GM19240 (cell line): Measurements from ENCODE around the gene EPS8.

Experiments used
- DNase-seq: peaks from one replicate; pipeline ENCODE4 v3.0.0; 2011; ENCODE audit warnings: low spot score; ENCODE audit not compliant: insufficient read length

The EPS8 gene

GRCh38 chr12:15789220-15790171, at the start of gene EPS8:
Gene EPS8 (minus strand): TSS chr12:15789388. CDS start chr12:15682951, 106,437 bp downstream.
- DNase-seq, result peak; percentile 64

- DNase-seq, result no peak
These were observed 48.1 kb upstream of the EPS8 start for GRCh38 chr12:15837141-15837790.

DNA sequence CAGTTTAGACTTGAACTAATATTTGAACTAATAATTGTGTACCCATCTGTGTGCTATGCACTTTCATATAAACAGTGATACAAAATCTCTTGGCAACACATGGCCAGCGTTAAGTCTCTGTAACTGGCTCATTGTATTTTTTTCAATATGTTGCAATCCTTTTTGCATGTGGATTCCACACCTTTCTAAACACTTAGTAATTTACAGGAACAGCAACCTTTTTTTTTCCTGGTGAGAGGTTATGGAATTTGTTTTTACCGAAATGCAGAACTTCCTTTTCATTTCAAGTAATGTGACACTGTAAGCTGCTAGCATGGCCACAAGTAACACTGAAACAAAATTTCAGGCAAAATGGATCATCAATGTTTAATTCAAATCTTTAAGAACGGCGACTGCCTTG, 45.4 kb upstream of the EPS8 start:
- no peak for DNase-seq

GRCh38 chr12:15831315-15831978, 42.3 kb upstream of the EPS8 start:
- DNase-seq, result no peak

- no peak for DNase-seq
These were observed 41.4 kb upstream of the EPS8 start for GRCh38 chr12:15830538-15830937.

- no peak for DNase-seq
These were observed 40.8 kb upstream of the EPS8 start for GRCh38 chr12:15829949-15830348.

DNA sequence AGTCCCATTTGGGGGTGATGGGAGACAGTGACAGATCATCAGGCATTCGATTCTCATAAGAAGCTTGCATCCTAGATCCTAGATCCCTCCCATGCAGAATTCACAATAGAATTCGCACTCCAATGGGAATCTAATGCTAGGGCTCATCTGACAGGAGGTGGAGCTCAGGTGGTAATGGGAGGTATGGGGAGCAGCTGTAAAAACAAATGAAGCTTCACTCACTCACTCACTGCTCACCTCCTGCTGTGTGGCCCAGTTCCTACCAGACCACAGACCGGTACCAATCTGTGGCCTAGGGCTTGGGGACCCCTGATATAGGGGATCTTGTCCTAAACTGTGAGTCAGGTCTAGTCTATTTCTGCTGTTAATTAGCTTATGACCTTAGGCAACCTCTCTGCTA, 40.1 kb upstream of the EPS8 start:
- no peak for DNase-seq

- no peak for DNase-seq
These were observed 37.9 kb upstream of the EPS8 start for GRCh38 chr12:15827136-15827535.

DNA sequence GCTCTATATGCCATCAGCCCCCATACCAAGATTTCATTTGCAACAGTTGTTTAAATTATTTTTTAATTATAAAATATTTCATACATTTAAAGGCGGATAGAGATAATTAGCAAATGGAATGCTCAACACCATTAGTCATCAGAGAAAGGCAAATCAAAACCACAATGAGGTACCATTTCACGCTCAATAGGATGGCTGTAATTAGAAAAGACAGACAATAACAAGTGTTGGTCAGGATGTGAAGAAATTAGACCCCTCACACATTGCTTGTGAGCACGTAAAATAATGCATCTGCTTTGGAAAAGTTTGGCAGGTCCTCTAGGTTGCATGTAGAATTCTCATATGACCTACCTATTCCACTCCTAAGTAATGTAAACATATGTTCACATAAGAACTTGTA, 35.3 kb upstream of the EPS8 start:
- DNase-seq, result no peak

DNA sequence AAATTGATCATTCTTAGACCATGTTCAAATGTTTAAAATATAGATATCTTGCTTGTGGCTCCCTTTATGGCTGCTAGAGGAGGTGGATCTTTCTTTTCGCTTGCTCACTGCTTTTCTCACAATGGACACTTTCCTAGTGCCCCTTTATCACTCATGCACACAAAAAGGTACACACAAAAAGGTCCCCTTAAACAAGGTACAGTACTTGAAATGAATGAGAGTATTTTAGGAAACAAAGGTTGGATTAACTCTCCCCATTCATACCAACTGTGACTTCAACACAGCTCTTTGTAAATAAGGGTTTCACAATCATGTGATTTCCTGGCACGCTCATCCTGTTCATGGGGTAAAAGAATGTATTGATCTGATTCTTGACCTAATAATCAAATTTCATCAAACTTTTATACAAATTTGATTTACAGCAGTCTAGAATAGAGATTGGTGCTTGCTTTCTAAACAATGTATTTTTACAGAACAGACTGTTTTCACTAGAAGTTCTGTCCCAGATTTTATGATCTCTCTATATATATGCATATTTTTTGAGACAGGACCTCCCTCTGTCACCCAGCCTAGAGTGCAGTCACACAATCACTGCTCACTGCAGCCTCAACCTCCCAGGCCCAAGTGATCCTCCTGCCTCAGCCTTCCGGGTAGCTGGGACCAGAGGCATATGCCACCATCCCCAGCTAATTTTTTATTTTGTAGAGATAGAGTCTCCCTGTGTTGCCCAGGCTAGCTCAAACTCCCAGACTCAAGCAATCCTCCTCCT, 34.4 kb upstream of the EPS8 start:
- no peak for DNase-seq

DNA sequence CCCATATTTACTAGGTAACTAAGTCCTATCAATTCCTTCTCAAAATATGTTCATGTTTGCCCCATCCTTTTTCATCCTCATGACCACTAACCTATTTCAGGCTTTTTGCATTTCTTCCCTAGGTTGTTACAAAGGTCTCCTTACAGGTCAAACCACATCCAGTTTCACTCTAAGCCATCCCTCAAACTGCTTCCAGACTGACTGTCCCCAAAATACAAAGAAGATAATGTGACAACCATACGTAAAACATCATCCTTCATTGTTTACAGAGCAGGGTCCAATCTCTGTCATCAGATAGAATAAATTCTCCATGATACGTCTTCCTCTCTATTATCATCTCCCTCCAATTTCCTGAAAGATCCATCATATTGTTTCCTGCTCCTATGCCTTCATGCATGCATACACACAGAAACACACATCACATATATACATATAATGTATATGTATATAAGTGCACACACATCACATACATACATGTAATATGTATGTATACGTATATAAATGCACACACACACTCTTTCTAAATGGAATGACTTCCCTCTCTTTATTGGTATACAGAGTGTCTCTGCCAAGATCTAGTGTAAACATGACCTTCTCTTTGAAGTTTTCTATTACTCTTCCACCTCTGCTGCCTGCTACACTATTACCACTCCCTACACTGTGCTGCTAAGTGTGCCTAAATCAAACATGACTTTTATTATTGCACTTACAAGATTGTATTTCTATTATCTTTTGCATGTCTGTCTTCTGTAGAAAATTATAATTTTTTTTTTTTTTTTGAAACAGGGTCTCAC, 30.7 kb upstream of the EPS8 start:
- DNase-seq, result no peak

DNA sequence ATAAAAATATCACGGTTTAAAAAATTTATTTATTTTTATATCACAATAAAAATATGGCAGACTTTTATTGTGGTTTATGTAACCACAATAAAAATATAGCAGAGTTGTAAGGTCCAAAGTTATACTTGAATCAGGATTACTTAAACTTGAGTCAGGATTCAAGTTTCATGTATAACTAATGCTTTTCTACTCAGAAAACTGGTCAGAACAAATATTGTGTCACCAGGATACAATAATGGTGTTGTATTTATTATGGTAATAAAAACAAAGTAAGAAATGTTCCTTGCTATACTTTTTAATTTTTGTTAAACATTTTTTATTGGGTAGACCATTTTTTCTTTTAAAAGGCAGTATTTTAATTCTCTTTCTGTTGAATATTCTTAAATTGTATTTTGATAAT, 29.2 kb upstream of the EPS8 start:
- DNase-seq, result no peak

DNA sequence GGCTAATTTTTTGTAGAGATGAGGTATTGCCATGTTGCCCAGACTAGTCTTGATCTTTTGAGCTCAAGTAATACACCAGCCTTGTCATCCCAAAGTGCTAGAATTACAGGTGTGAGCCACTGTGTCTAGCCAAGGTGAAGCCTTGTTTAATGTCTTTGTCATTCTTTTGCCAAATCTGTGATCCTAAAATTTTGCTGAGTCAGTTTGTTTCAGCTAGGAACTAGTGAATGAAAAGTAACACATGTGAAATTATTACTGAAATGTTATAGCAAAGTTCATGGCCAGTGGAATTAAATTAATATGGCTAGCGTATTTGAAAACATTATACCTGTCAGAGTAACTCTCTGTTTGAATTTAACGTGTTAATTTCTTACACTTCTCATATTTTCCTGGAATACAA, 26.5 kb upstream of the EPS8 start:
- DNase-seq, result no peak

DNA sequence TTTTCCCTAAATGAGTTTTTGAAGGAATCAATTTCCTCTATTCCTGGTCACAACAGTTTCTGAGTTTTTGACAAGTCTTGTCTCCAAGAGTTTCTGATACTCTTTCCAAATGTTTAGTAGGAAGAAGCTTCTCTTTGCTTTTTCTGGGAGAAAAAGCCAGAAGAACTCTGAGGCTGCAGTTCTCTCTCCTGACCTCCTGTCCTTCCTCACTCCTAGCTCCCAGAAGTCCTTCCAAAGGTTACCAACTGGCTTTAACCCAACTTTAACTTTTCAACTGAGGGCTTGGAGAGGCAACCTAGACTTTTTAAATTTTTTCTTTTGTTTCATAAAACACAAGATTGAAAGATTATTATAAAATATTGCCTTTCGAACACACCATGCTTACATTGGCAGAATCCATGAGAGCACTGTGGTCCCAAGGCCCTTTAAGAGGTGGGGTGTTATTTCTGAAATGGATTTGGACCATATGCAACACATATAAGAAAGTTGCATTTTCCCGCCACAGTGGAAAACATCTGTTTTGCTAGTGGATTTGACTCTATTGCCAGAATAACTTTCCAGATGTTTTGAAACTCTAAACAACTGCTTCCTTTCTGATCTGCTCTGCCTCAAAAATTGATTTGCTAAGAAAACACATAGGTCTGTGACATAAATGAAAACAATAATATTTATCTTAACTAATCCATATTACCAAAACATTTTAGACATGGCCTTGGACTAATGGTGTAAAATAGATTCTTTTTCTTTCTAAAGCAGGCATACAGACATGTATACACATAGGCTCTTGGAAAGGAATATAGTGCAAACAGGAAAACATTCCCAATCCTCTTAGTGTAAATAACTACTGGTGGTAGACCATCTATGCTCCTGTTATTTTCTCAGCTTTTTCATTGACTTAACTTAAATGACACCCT, 22.3 kb upstream of the EPS8 start:
- no peak for DNase-seq

GRCh38 chr12:15808652-15809051, 19.5 kb upstream of the EPS8 start:
- no peak for DNase-seq

GRCh38 chr12:15808250-15808649, 19.1 kb upstream of the EPS8 start:
- no peak for DNase-seq

- no peak for DNase-seq
These were observed 17.6 kb upstream of the EPS8 start for GRCh38 chr12:15806826-15807225.

DNA sequence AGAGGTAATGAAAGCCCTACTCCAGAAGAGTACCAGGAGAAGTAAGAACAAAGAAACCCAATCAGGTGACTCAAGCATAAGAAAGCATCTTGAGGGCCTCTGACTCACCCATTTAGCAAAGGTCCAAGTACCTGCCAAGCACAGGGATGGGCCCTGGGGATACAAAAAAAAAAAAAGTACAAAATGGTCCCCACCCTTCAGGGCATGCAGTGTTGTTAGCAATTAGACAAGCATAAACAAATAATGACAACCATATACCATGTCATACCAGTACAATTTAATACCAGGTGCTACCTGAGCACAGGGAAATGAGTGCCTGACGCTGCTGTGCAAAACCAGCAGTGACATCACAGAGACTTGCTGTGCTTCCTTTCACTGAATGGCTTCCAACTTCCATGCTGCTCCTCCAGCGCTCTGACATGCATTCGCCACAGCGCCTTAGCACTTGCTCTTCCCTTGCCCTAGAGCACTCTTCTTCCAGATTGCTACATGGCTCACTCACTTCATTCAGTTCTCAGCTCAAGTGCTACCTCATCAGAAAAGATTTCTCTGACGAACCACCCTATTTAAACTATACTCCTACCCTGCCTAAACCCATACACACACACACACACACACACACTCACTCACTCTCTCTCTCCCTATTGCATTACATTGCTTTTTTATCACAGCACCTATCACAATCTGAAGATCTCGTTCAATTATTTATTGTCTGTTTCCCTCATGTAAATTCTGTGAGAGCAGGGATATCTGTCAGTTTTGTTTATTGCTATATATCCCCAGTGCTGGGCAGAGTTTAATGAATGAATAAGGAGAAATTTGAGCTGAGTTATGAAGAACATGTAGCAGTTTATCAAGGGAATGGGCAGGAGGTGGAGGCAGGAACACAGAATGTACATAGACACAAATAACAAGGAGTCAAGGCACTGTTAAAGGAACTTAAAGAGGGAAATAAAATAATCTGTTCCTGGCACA, 12.9 kb upstream of the EPS8 start:
- no peak for DNase-seq
